Breast epithelium (tissue), 4 donors: ENCODE results near the gene SPECC1L. TPM values are rescaled to one million over a fixed set of nuclear protein-coding genes. Genes with fewer than 3 reads are reported as not detected.
"Not testable (repeated sequence)": the region's sequence is repeated elsewhere in the genome, so short reads cannot be mapped to it uniquely, and the experiment has no call there.

Experiments used
- DNase-seq, 2 donors: peaks; one replicate each; pipeline ENCODE4 v3.0.0-alpha.2; 2019; ENCODE audit warnings: low spot score in 2 of 2
- H3K27ac ChIP-seq, 2 donors: fragments of 200-600 bp; sonication (generic) in 1 of 2; one replicate each; pipeline ENCODE4 v1.5.1; 2016 to 2019; ENCODE audit warnings: mild to moderate bottlenecking in 1 of 2
- H3K27me3 ChIP-seq, 2 donors: fragments of 200-600 bp; sonication (generic) in 1 of 2; one replicate each; pipeline versions ENCODE4 v1.5.1 to v1.6.0; 2017 to 2019; ENCODE audit warnings: control low read depth in 1 of 2, mild to moderate bottlenecking in 1 of 2
- H3K36me3 ChIP-seq: fragments of 200-600 bp; one replicate; pipeline ENCODE4 v1.5.1; 2019
- H3K4me1 ChIP-seq, 2 donors: fragments of 200-600 bp; sonication (generic); one replicate each; pipeline ENCODE4 v1.5.1; 2016 to 2019; ENCODE audit warnings: control low read depth in 1 of 2
- H3K4me3 ChIP-seq, 3 donors: fragments of 200-600 bp; sonication (generic); 1 replicate in 2 of 3; 2 replicates in 1 of 3; pipeline ENCODE4 v1.5.1; 2016 to 2019; ENCODE audit warnings: mild to moderate bottlenecking in 3 of 3, moderate library complexity in 2 of 3
- H3K9me3 ChIP-seq, 2 donors: fragments of 200-600 bp; sonication (generic) in 1 of 2; one replicate each; pipeline ENCODE4 v1.5.1; 2016 to 2019; ENCODE audit warnings: control low read depth in 1 of 2
- POLR2A ChIP-seq: fragments of 450-650 bp; IDR thresholded peaks from one replicate; pipeline ENCODE4 v1.6.1; 2016; ENCODE audit warnings: antibody characterized with exemption, mild to moderate bottlenecking, moderate library complexity
- POLR2AphosphoS5 ChIP-seq, 3 donors: sonication (generic); formaldehyde crosslinking; IDR thresholded peaks; one replicate each; pipeline ENCODE4 v1.6.1; 2017; ENCODE audit warnings: antibody characterized with exemption in 3 of 3
- intact Hi-C: fragments of 100-400 bp; cut with DNase I; formaldehyde crosslinking; loops from one replicate; pipeline ENCODE4 v1.15.1; 2023; ENCODE audit warnings: low total_unique reads
- total RNA-seq, 3 donors: library from RNA; depleted of rRNA; stranded (reverse); fragments of >200 nt; gene quantifications; one replicate each; pipeline ENCODE4 v1.1.0, GENCODE V29; 2016
- TF ChIP-seq, protein P1 (sequence below), 3 donors: fragments of 450-650 bp; IDR thresholded peaks; one replicate each; pipeline ENCODE4 v1.5.1; 2016 to 2017; ENCODE audit warnings: antibody characterized with exemption in 3 of 3, mild to moderate bottlenecking in 3 of 3, moderate library complexity in 3 of 3

SPECC1L gene
- total RNA-seq, 3 donors from 2014 or later: 33.4 to 61.0 (median 53.7) TPM

DNA sequence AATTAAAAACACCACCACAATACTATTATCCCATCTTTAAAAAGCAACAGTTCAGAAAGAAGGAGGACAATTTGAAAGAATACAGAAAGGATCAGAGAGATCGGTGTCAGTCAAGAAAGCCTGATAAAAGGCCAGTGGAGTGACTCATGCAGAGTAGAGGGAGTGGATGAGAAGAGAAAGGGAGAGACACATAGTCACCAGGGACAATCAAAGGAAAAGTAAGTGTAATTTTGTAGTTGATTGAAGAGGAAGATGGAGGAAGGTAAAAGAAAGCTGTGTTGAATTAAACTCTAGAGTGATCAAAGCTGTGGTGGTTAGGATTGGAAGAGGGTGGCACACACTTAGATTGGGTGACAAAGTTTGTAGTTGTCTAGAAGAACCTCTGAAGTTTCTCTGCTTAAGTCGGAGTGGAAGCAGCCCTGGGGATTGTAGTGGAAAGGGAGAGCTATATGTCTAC lies 14.1 kb downstream of the SPECC1L start:
- peak overlapping the region in 1 of 2 donors; percentile 29 for H3K27ac ChIP-seq
- no peaks in the 10 kb centered on the region for H3K9me3 ChIP-seq
- no peak overlapping the region for H3K4me3 ChIP-seq
- DNase-seq: no peak
- no peaks in the 10 kb centered on the region for H3K36me3 ChIP-seq
- no peak for TF ChIP-seq POLR2A
- TF ChIP-seq, protein P1, sequence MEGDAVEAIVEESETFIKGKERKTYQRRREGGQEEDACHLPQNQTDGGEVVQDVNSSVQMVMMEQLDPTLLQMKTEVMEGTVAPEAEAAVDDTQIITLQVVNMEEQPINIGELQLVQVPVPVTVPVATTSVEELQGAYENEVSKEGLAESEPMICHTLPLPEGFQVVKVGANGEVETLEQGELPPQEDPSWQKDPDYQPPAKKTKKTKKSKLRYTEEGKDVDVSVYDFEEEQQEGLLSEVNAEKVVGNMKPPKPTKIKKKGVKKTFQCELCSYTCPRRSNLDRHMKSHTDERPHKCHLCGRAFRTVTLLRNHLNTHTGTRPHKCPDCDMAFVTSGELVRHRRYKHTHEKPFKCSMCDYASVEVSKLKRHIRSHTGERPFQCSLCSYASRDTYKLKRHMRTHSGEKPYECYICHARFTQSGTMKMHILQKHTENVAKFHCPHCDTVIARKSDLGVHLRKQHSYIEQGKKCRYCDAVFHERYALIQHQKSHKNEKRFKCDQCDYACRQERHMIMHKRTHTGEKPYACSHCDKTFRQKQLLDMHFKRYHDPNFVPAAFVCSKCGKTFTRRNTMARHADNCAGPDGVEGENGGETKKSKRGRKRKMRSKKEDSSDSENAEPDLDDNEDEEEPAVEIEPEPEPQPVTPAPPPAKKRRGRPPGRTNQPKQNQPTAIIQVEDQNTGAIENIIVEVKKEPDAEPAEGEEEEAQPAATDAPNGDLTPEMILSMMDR (IDR thresholded peaks at IDR 0.05): no peak
- no peak for TF ChIP-seq POLR2AphosphoS5 (IDR thresholded peaks at IDR 0.05)
- H3K27me3 ChIP-seq: no peaks in the 10 kb centered on the region
- peaks cover 0 to 4% of the 10 kb centered on the region in 2 donors for H3K4me1 ChIP-seq
- intact Hi-C loops: no loop called here

- no peak overlapping the region for H3K4me3 ChIP-seq
- no peak for TF ChIP-seq POLR2A
- TF ChIP-seq, protein P1 (IDR thresholded peaks at IDR 0.05): no peak
- TF ChIP-seq POLR2AphosphoS5 (IDR thresholded peaks at IDR 0.05): no peak
- no peaks in the 10 kb centered on the region for H3K36me3 ChIP-seq
- no peak for DNase-seq
- H3K27me3 ChIP-seq: no peaks in the 10 kb centered on the region
- no peaks in the 10 kb centered on the region for H3K9me3 ChIP-seq
- intact Hi-C loops: no loop called here
- H3K27ac ChIP-seq: peak overlapping the region in 1 of 2 donors; percentile 29
- H3K4me1 ChIP-seq: peaks cover 0 to 8% of the 10 kb centered on the region in 2 donors
Observed at GRCh38 chr22:24285245-24285644, 14.6 kb downstream of the SPECC1L start.

DNA sequence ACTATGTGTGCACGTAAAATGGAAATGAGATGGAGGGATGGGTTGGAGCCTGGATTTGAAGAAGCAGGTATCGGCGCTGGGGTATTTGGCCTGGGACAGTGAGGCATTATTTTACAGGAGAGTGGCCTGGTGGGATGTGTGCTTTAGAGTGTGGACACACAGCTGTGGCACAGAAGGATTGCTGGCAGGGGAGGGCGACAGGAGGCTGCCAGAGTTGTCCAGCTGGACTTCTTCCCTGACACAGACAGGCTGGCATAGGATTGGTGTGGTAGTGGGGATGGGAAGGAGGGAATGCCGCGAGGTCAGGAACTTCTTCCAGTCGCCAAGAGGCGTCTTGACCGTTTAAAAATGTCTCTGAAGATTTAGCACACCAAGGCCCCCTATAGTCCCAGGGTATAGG lies 16.6 kb downstream of the SPECC1L start:
- H3K36me3 ChIP-seq, H3K4me3 ChIP-seq, H3K9me3 ChIP-seq, DNase-seq, intact Hi-C loops, H3K27me3 ChIP-seq: not testable (repeated sequence)
- H3K27ac ChIP-seq: peak overlapping the region; percentile 67 to 76
- peaks cover 0 to 14% of the 10 kb centered on the region in 2 donors for H3K4me1 ChIP-seq

GRCh38 chr22:24287801-24288200 lies 17.2 kb downstream of the SPECC1L start:
- H3K4me3 ChIP-seq, H3K27me3 ChIP-seq, intact Hi-C loops, H3K9me3 ChIP-seq, H3K36me3 ChIP-seq, DNase-seq: not testable (repeated sequence)
- Histone ChIP-seq H3K27ac (peak overlapping the region; percentile 67 to 76), H3K4me1 (peaks cover 0 to 14% of the 10 kb centered on the region in 2 donors)

DNA sequence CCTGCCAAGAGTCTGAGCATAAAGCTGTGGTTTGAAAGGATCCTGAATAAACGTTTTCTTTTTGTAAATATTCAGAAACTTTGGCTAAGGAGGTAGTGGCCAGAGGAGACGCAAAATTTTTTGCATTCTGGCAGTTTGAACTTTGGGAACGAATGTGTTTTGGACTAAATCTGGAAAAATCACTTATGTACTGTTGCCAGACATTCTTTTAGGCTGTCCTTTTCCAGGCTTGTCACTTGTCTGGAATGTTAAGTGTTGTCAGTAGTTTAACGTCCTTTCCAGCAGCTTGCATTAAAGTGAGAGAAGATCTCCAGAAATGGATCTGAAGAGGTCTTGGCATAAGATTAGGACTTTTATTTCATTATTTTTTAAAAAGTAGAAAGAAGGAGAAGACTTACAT lies 18.5 kb downstream of the SPECC1L start:
- peak overlapping the region; percentile 76 to 87 for H3K27ac ChIP-seq
- TF ChIP-seq POLR2AphosphoS5 (IDR thresholded peaks at IDR 0.05): peak in 1 of 3 donors; percentile 11
- TF ChIP-seq, protein P1 (IDR thresholded peaks at IDR 0.05): no peak

GRCh38 chr22:24289741-24290163 lies 19.1 kb downstream of the SPECC1L start:
- intact Hi-C loops: no loop called here
- Histone ChIP-seq H3K4me3 (peak overlapping the region in 1 of 3 donors; percentile 36), H3K36me3 (no peaks in the 10 kb centered on the region), H3K9me3 (no peaks in the 10 kb centered on the region), H3K27ac (peak overlapping the region; percentile 76 to 87), H3K4me1 (peaks cover 0 to 14% of the 10 kb centered on the region in 2 donors), H3K27me3 (no peaks in the 10 kb centered on the region)
- TF ChIP-seq, protein P1 (IDR thresholded peaks at IDR 0.05): no peak
- TF ChIP-seq POLR2AphosphoS5 (IDR thresholded peaks at IDR 0.05): no peak
- TF ChIP-seq POLR2A: no peak
- no peak for DNase-seq

More for the DNA sequence above, 18.5 kb downstream of the SPECC1L start:
- no peak for DNase-seq
- no peaks in the 10 kb centered on the region for H3K9me3 ChIP-seq
- intact Hi-C loops: no loop called here
- no peaks in the 10 kb centered on the region for H3K36me3 ChIP-seq
- no peak overlapping the region for H3K4me3 ChIP-seq
- no peaks in the 10 kb centered on the region for H3K27me3 ChIP-seq
- peaks cover 0 to 14% of the 10 kb centered on the region in 2 donors for H3K4me1 ChIP-seq
